GM10248 (cell line): Measurements from ENCODE around the gene IWS1.
"Not testable (repeated sequence)": the region's sequence is repeated elsewhere in the genome, so short reads cannot be mapped to it uniquely, and the experiment has no call there.

ENCODE experiments used
- CTCF ChIA-PET: fragments of 300-600 bp; sonication (Branson Sonifier 250); formaldehyde crosslinking; extraction: SDS; loops from one replicate; lab custom pipeline; 2021; ENCODE audit warnings: antibody characterized with exemption; lab: Yijun Ruan, JAX
- POLR2A ChIA-PET: fragments of 350-650 bp; sonication (Branson Sonifier 250); formaldehyde crosslinking; extraction: SDS; loops from one replicate; lab custom pipeline; 2020; ENCODE audit warnings: antibody characterized with exemption; lab: Yijun Ruan, JAX
- DNase-seq: peaks from one replicate; pipeline ENCODE4 v3.0.0; 2012; ENCODE audit errors: extremely low spot score
- CTCF ChIP-seq: IDR thresholded peaks from 2 replicates; pipeline ENCODE4 v1.5.1; 2012; ENCODE audit warnings: mild to moderate bottlenecking, low read depth; ENCODE audit errors: extremely low read depth, missing control alignments, control extremely low read depth

IWS1 gene

GRCh38 chr2:127572841-127573240 is 46.6 kb upstream of the IWS1 start:
- ChIA-PET CTCF (no interaction called here), POLR2A (no interaction called here)
- DNase-seq: no peak
- TF ChIP-seq CTCF: no peak

GRCh38 chr2:127572352-127572751 is 46.1 kb upstream of the IWS1 start:
- DNase-seq, POLR2A ChIA-PET, CTCF ChIA-PET: not testable (repeated sequence)

GRCh38 chr2:127570282-127571250 is 44.3 kb upstream of the IWS1 start:
- no peak for DNase-seq
- ChIA-PET CTCF (no interaction called here), POLR2A (no interaction called here)
- TF ChIP-seq CTCF: no peak

- POLR2A ChIA-PET: no interaction called here
Observed at GRCh38 chr2:127569666-127570065, 43.4 kb upstream of the IWS1 start.

DNA sequence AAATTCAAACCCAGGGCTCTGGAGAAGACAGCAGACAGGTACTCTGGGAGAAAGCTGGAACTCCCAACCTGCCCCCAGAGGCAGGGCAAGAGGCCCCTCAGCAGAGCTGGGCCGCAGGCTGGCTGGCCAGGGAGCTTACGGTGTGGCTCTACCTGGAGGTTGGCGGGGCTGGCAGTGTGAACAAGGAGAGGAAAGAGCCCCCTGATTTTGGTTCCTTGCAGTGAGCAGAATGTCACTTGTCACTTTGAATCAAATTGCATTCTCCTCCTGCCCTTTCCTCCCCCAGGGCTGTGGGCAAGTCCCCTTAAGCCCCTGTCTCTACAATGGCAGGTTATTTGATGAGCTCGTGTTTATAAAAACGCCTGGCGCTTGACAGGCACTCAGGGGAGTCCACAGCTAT is 41.8 kb upstream of the IWS1 start:
- CTCF ChIA-PET: interaction anchor here (1.2 to 1.5 kb wide), 4 partner anchors 7 to 82 kb away, joined by 3 to 7 read pairs (median 6); no protein-coding TSS in a partner anchor
- no peak for DNase-seq
- TF ChIP-seq CTCF: no peak
- POLR2A ChIA-PET: no interaction called here

More at GRCh38 chr2:127569666-127570065, 43.4 kb upstream of the IWS1 start:
- no peak for TF ChIP-seq CTCF
- DNase-seq: no peak
- CTCF ChIA-PET: no interaction called here

GRCh38 chr2:127567351-127567854 is 41.1 kb upstream of the IWS1 start:
- ChIA-PET POLR2A (no interaction called here), CTCF (interaction anchor here (0.9 to 2.1 kb wide), 9 partner anchors 8 to 121 kb away, joined by 3 to 7 read pairs (median 4); no protein-coding TSS in a partner anchor)
- no peak for TF ChIP-seq CTCF
- no peak for DNase-seq

DNA sequence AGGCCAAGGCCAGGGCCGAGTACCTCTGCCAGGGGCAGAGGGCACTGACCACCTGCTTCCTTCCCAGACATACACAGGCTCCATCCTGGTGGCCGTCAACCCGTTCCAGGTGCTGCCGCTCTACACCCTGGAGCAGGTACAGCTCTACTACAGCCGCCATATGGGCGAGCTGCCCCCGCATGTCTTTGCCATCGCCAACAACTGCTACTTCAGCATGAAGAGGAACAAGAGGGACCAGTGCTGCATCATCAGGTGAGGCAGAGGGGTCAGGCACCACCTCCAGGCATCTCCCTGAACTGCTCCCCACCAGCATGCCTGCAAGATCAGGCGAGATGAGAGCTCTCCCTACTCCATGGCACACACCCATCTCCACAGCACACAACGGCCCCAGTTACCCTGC is 40.3 kb upstream of the IWS1 start:
- POLR2A ChIA-PET: no interaction called here
- no peak for TF ChIP-seq CTCF
- CTCF ChIA-PET: interaction anchor here (0.9 to 2.1 kb wide), 7 partner anchors 9 to 120 kb away, joined by 3 to 7 read pairs (median 4); no protein-coding TSS in a partner anchor
- DNase-seq: no peak
